ENCODE results near the gene GRM8. TPM values are rescaled to one million over a fixed set of nuclear protein-coding genes. Genes with fewer than 3 reads are reported as not detected.

The GRM8 gene
- total RNA-seq, 1 experiment from 2014 or later, result not detected

- POLR2A ChIA-PET, result no interaction called here
- CTCF ChIA-PET, result interaction anchor here (0.6 kb wide), 1 partner anchor 143 kb away, joined by 6 read pairs; no protein-coding TSS in a partner anchor
- Histone ChIP-seq H3K27me3 (ENCODE audit: control insufficient read depth, insufficient read depth, low read length) (no peaks in the 10 kb centered on the region), H3K4me3 (ENCODE audit: low read depth in 2 of 2, low read length in 2 of 2) (no peak overlapping the region), H3K36me3 (ENCODE audit: control insufficient read depth, insufficient read depth, low read length) (no peaks in the 10 kb centered on the region), H3K27ac (ENCODE audit: low read length) (no peak overlapping the region), H3K9me3 (ENCODE audit: control insufficient read depth, insufficient read depth, low read depth, low read length) (no peaks in the 10 kb centered on the region), H3K4me1 (ENCODE audit: control insufficient read depth, insufficient read depth, low read length) (no peaks in the 10 kb centered on the region)
- DNase-seq (ENCODE audit: low read depth, low spot score) (no peak), ATAC-seq (no peak)
- no TSS peak for BruUV-seq (replicated peaks)
- intact Hi-C loops (cut with micrococcal nuclease; ENCODE audit: unreplicated experiment) (no loop called here), in situ Hi-C loops (cut with HindIII; ENCODE audit: low pct_unique_long_range_greater_than_20kb, low sequenced_read_pairs) (no loop called here)
- TF ChIP-seq REST (IDR thresholded peaks at IDR 0.05; ENCODE audit: insufficient read depth in 1 of 2, low read depth in 2 of 2, low read length in 1 of 2) (no peak), TCF7L2 (IDR thresholded peaks at IDR 0.05; ENCODE audit: low read depth, low read length) (no peak), POLR2AphosphoS5 (IDR thresholded peaks at IDR 0.05; ENCODE audit: low read depth, low read length) (no peak)
Measured at GRCh38 chr7:126978865-126979264, 273.9 kb downstream of the GRM8 start.

GRCh38 chr7:126973066-126973465 lies 279.7 kb downstream of the GRM8 start:
- DNase-seq (ENCODE audit: low read depth, low spot score) (no peak), ATAC-seq (no peak)
- in situ Hi-C loops (cut with HindIII; ENCODE audit: low pct_unique_long_range_greater_than_20kb, low sequenced_read_pairs) (no loop called here), intact Hi-C loops (cut with micrococcal nuclease; ENCODE audit: unreplicated experiment) (no loop called here)
- no peak overlapping the region for H3K4me3 ChIP-seq (ENCODE audit: low read depth in 2 of 2, low read length in 2 of 2)
- TF ChIP-seq SIN3A (IDR thresholded peaks at IDR 0.05; ENCODE audit: borderline replicate concordance, insufficient read depth, low read depth, low read length) (no peak), CTCF (IDR thresholded peaks at IDR 0.05) (no peak), TCF7L2 (IDR thresholded peaks at IDR 0.05; ENCODE audit: low read depth, low read length) (no peak), POLR2AphosphoS5 (IDR thresholded peaks at IDR 0.05; ENCODE audit: low read depth, low read length) (no peak), REST (IDR thresholded peaks at IDR 0.05; ENCODE audit: insufficient read depth in 1 of 2, low read depth in 2 of 2, low read length in 1 of 2) (no peak)
- ChIA-PET CTCF (no interaction called here), POLR2A (no interaction called here)
- no peaks in the 10 kb centered on the region for H3K4me1 ChIP-seq (ENCODE audit: control insufficient read depth, insufficient read depth, low read length)
- no peaks in the 10 kb centered on the region for H3K36me3 ChIP-seq (ENCODE audit: control insufficient read depth, insufficient read depth, low read length)
- no peaks in the 10 kb centered on the region for H3K9me3 ChIP-seq (ENCODE audit: control insufficient read depth, insufficient read depth, low read depth, low read length)
- no peaks in the 10 kb centered on the region for H3K27me3 ChIP-seq (ENCODE audit: control insufficient read depth, insufficient read depth, low read length)
- no TSS peak for BruUV-seq (replicated peaks)
- H3K27ac ChIP-seq (ENCODE audit: low read length), result no peak overlapping the region
